ENCODE data around the gene TYROBP.

DNA sequence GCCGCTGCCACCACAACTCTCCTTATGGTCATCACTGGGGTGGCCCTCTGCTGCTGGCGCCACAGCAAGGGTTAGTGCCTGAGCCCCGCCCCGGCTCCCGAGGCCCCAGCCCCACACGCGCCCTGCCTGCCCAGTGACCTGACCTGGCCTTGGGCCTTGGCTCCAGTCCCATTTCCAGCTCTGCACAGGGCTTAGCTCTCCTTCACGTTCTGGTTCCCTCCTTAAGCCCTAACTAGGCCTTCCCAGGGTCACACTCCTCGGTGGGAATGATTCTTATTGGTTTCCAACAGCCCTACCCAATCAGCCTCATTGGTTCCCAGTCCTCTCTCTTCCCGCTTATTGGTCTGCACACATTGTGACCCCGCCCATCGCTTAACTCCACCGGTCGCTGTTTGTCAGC, 45.6 kb downstream of the TYROBP start:
- TF ChIP-seq POLR2A (IDR thresholded peaks at IDR 0.05) (no peak), EP300 (IDR thresholded peaks at IDR 0.05) (no peak)
- TF ChIP-seq, protein P1, sequence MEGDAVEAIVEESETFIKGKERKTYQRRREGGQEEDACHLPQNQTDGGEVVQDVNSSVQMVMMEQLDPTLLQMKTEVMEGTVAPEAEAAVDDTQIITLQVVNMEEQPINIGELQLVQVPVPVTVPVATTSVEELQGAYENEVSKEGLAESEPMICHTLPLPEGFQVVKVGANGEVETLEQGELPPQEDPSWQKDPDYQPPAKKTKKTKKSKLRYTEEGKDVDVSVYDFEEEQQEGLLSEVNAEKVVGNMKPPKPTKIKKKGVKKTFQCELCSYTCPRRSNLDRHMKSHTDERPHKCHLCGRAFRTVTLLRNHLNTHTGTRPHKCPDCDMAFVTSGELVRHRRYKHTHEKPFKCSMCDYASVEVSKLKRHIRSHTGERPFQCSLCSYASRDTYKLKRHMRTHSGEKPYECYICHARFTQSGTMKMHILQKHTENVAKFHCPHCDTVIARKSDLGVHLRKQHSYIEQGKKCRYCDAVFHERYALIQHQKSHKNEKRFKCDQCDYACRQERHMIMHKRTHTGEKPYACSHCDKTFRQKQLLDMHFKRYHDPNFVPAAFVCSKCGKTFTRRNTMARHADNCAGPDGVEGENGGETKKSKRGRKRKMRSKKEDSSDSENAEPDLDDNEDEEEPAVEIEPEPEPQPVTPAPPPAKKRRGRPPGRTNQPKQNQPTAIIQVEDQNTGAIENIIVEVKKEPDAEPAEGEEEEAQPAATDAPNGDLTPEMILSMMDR (IDR thresholded peaks at IDR 0.05), result no peak
